ENCODE results near the gene ADGRL1. TPM values are rescaled to one million over a fixed set of nuclear protein-coding genes. Genes with fewer than 3 reads are reported as not detected.

Gene ADGRL1
- total RNA-seq, 4 donors from 2014 or later, result 2.4 to 64.0 (median 20.7) TPM

GRCh38 chr19:14159059-14159458 is 46.9 kb downstream of the ADGRL1 start:
- H3K27ac ChIP-seq, result no peak overlapping the region
- H3K9me3 ChIP-seq, result no peaks in the 10 kb centered on the region
- no peak for TF ChIP-seq CTCF (IDR thresholded peaks at IDR 0.05)
- TF ChIP-seq POLR2A (IDR thresholded peaks at IDR 0.05), result no peak
- H3K36me3 ChIP-seq, result no peaks in the 10 kb centered on the region
- no peaks in the 10 kb centered on the region for H3K27me3 ChIP-seq
- DNase-seq, result no peak
- intact Hi-C loops (cut with DNase I; ENCODE audit: low total_unique reads), result no loop called here
- no peaks in the 10 kb centered on the region for H3K4me1 ChIP-seq
- H3K4me3 ChIP-seq, result no peak overlapping the region

DNA sequence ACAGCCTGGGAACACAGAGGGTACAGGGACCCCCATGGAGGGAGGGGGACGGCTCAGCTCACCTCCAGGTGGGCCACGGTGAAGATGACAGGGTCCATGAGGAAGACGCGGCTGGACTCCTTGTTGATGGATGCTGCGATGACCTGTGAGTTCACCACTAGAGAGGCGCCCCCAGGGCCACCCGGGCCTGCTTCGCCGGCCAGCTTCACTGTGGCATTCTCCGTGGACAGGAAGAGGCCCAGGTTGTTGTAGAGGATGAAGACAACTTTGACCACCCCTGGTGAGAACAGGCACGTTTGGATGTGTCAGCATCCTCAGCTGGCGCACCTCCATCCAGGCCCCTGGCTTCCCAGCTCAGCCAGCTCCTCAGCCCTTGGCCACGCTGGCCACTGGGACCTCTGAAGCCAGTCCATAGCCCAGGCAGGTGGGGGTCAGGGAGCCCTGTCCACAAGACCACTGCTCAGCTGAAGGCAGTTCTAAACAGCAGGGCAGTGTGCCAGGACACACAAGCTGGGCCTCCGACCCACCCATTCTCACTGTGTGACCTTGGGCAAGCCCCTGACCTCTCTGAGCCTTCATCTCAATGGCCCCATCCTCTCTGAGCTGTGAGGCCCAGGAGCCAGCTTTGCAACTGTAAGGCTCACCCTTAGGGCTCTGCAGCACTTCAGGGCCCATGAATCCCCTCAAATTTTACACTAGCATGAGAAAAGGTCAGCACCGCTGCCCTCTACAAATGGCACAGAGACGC is 47.5 kb downstream of the ADGRL1 start:
- Histone ChIP-seq H3K4me1 (no peaks in the 10 kb centered on the region), H3K4me3 (no peak overlapping the region), H3K36me3 (no peaks in the 10 kb centered on the region), H3K27me3 (no peaks in the 10 kb centered on the region), H3K27ac (no peak overlapping the region), H3K9me3 (no peaks in the 10 kb centered on the region)
- TF ChIP-seq POLR2A (IDR thresholded peaks at IDR 0.05) (no peak), CTCF (IDR thresholded peaks at IDR 0.05) (no peak)
- DNase-seq, result no peak
- intact Hi-C loops (cut with DNase I; ENCODE audit: low total_unique reads), result no loop called here

DNA sequence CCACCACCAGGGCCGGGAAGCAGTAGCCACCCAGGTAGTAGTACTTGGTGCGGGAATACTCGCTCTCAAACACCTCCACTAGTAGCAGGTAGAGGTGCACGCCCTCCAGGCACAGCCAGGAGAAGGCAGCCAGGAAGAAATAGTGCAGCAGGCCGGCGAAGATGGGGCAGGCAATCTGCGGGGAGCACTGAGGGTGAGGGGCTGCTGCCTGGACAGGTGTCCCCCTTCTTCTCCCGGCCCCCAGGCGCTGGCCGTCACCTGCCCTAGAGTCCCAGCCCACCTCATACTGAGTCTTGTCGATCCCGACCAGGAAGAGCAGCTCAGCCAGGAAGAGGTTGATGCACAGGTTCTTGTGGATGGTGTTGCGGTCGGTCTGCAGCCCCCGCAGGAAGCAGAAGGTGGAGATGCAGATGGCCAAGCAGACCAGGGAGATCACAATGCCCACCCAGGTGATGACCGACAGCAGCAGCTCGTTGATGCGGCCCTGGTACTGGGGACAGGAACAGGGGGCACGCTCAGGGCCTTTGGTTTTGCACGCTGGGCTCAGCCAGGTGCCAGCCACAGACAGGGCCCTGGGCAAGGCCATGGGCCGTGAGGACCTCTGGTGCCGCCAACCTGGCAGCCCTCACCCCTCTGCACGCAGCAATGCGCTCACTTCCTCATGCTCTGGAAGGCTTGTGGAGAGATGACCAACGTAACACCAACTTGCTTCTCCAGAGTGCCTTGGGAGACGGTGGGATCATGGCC is 48.8 kb downstream of the ADGRL1 start:
- H3K36me3 ChIP-seq, result no peaks in the 10 kb centered on the region
- no peak overlapping the region for H3K4me3 ChIP-seq
- no peaks in the 10 kb centered on the region for H3K9me3 ChIP-seq
- no peak for DNase-seq
- H3K27ac ChIP-seq, result no peak overlapping the region
- TF ChIP-seq POLR2A (IDR thresholded peaks at IDR 0.05), result no peak
- TF ChIP-seq CTCF (IDR thresholded peaks at IDR 0.05), result no peak
- no peaks in the 10 kb centered on the region for H3K4me1 ChIP-seq
- intact Hi-C loops (cut with DNase I; ENCODE audit: low total_unique reads), result no loop called here
- H3K27me3 ChIP-seq, result no peaks in the 10 kb centered on the region

GRCh38 chr19:14156122-14156521 is 49.8 kb downstream of the ADGRL1 start:
- H3K36me3 ChIP-seq, result no peaks in the 10 kb centered on the region
- intact Hi-C loops (cut with DNase I; ENCODE audit: low total_unique reads), result no loop called here
- TF ChIP-seq CTCF (IDR thresholded peaks at IDR 0.05), result no peak
- no peak for TF ChIP-seq POLR2A (IDR thresholded peaks at IDR 0.05)

GRCh38 chr19:14155371-14155770 is 50.6 kb downstream of the ADGRL1 start:
- TF ChIP-seq CTCF (IDR thresholded peaks at IDR 0.05) (no peak), POLR2A (IDR thresholded peaks at IDR 0.05) (no peak)
- Histone ChIP-seq H3K4me1 (peaks cover 0 to 2% of the 10 kb centered on the region in 2 donors), H3K27ac (no peak overlapping the region), H3K9me3 (no peaks in the 10 kb centered on the region), H3K36me3 (no peaks in the 10 kb centered on the region), H3K4me3 (no peak overlapping the region), H3K27me3 (no peaks in the 10 kb centered on the region)
- intact Hi-C loops (cut with DNase I; ENCODE audit: low total_unique reads), result no loop called here
- DNase-seq, result no peak

More at GRCh38 chr19:14156122-14156521, 49.8 kb downstream of the ADGRL1 start:
- H3K27me3 ChIP-seq, result no peaks in the 10 kb centered on the region
- no peaks in the 10 kb centered on the region for H3K4me1 ChIP-seq
- no peak for DNase-seq
- H3K9me3 ChIP-seq, result no peaks in the 10 kb centered on the region
- no peak overlapping the region for H3K27ac ChIP-seq
- no peak overlapping the region for H3K4me3 ChIP-seq

Measured in uterus (tissue), 4 donors.